GM19025 (cell line): ENCODE results near the gene UNC93A.

Experiments
- ATAC-seq: cut with Tn5 transposase; IDR thresholded peaks from one replicate; pipeline ENCODE4 v1.9.1; 2021; ENCODE audit warnings: mild to moderate bottlenecking, low read depth, moderate library complexity; ENCODE audit not compliant: unreplicated experiment

The UNC93A gene

GRCh38 chr6:167292301-167293087 is 1.4 kb downstream of the UNC93A start:
- ATAC-seq: no peak

DNA sequence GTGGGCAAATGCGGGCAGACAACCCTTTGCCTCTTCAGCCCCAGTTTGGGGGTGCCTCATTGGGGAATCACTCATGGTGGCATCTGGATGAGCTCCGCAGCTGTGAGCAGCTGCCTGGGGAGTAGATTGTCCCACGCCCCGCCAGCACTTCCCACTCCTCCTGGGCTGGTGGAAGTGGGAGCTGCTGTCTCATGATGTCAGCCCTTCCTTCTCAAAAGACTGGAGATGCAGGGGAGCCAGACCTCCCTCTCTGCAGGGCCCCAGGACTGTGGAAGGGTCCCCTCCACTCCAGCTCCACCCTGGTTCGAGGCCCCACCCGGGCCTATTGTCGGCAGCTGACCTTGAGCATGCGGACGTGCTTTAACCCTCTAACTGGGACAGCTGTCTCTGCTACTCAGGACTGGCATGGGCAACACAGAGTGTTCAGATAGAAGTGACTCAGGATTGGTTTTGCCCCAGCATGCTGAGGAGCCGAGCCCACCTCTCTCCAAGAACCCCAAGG is 2.0 kb downstream of the UNC93A start:
- ATAC-seq: no peak

GRCh38 chr6:167293590-167294091 is 2.5 kb downstream of the UNC93A start:
- no peak for ATAC-seq

DNA sequence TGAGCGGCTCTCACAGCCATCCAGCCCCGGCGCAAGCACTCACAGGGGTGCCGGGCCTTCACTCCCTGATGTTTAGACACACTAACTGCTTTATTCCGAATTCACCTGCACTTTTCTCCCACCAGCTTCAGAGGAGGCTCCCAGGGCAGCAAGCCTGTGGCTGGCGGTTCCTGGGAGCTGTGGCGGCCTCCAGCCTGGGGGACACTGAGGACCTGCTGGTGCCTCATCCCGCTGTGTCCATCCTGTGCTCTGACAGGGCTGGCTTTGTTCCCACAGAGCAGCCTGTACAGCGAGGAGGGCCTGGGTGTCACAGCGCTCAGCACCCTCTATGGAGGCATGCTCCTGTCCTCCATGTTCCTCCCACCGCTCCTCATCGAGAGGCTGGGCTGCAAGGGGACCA is 3.1 kb downstream of the UNC93A start:
- no peak for ATAC-seq

- no peak for ATAC-seq
Measured at GRCh38 chr6:167294651-167295494, 3.8 kb downstream of the UNC93A start.

GRCh38 chr6:167295495-167296292 is 4.6 kb downstream of the UNC93A start:
- ATAC-seq: no peak

DNA sequence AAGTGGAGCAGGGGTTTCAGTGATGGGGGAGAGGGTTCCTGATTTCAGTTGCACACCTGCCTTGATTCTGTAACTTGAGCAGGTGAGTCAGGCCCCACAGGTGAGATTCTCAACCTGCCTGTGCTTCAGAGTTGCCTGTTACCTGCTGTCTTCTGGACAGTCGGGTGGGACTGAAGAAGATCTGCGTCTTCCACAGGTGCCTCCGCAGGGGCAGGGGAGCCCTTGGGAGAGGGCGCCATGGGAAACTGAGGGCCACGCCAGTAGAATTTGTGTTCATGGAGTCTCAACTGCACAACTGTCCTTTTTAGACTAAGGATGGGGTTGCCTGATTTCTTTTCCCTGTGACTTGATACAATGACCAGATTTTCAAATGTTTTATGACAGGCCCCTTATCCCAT is 5.2 kb downstream of the UNC93A start:
- no peak for ATAC-seq

DNA sequence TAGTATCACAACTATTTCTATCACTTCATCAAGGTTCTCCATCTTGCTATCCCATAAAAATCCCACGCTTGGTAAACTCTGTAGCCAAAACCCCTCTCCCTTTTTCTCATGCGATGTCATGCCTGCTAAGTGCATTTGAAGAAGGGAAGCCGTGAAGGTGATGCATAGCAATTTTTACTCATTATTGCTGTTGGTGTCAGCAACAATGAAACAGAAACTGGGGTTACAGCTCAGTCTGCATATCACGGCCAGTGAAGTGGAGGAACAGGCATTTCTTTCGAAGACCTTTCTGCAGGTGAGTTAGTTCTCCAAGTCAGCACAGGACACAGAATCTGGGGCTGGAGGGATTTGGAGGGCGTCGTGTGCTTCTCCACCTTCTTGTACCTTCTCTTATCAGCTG is 5.8 kb downstream of the UNC93A start:
- ATAC-seq: no peak

DNA sequence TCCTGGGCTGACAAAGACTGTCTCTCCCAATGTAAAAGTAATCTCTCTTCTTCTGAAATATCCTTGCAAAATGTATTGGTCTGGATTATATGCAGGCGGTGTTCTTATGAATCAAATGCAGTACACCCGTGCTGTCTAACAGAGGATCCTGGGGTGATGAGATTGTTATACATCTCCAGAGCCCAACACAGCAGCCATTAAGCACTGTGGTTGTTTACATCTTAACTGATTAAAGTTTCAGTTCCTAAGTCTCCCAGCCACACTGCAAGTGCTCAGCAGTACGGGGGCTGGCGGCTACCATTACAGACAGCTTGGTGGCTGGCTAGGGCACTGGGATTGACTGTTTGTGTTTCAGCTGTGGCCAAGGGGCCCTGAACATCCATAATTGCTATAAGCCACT is 7.0 kb downstream of the UNC93A start:
- no peak for ATAC-seq

DNA sequence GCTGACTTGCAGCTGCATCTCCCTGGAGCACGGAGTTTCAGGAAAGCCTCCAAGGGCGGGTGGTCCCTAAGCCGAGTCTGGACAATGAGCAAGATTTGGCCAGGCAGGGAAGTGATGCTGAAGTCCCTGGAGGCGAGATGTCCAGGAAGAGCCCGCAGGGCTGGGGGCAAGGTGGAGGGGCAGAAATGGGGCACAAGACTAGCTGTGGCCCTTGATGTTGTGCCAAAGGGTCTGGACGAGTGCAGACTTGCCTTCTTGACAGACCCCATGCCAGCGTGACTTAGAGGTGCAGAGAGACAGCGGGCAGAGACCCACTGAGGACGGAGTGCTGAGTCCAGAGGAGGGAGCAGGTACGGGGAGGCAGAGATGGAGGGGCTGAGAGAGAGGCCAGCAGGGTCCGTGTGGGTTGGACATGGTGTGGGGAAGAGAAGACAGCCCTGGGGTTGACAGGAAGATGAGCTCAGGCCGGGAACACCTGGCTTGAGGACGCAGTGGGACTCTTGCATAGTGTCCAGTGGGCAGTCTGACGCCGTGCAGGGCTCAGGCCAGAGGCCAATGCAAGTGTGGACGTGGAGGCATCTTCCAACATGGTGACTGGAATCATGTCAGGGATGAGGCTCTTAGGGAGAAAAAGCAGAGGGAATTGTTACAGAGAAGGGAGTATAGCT is 8.7 kb downstream of the UNC93A start:
- ATAC-seq: no peak

- ATAC-seq: no peak
Measured at GRCh38 chr6:167300902-167301777, 10.0 kb downstream of the UNC93A start.

GRCh38 chr6:167302074-167302473 is 11.0 kb downstream of the UNC93A start:
- no peak for ATAC-seq

- no peak for ATAC-seq
Measured at GRCh38 chr6:167302796-167303195, 11.7 kb downstream of the UNC93A start.

GRCh38 chr6:167303675-167304625 is 12.8 kb downstream of the UNC93A start:
- ATAC-seq: no peak

- no peak for ATAC-seq
Measured at GRCh38 chr6:167304912-167305311, 13.8 kb downstream of the UNC93A start.

- no peak for ATAC-seq
Measured at GRCh38 chr6:167305796-167306195, 14.7 kb downstream of the UNC93A start.

GRCh38 chr6:167306401-167306998 is 15.4 kb downstream of the UNC93A start:
- no peak for ATAC-seq
